Measurements from ENCODE around the gene IFNL3. TPM values are rescaled to one million over a fixed set of nuclear protein-coding genes. Genes with fewer than 3 reads are reported as not detected.
"Not testable (repeated sequence)": the region's sequence is repeated elsewhere in the genome, so short reads cannot be mapped to it uniquely, and the experiment has no call there.

The IFNL3 gene
- total RNA-seq = not detected

DNA sequence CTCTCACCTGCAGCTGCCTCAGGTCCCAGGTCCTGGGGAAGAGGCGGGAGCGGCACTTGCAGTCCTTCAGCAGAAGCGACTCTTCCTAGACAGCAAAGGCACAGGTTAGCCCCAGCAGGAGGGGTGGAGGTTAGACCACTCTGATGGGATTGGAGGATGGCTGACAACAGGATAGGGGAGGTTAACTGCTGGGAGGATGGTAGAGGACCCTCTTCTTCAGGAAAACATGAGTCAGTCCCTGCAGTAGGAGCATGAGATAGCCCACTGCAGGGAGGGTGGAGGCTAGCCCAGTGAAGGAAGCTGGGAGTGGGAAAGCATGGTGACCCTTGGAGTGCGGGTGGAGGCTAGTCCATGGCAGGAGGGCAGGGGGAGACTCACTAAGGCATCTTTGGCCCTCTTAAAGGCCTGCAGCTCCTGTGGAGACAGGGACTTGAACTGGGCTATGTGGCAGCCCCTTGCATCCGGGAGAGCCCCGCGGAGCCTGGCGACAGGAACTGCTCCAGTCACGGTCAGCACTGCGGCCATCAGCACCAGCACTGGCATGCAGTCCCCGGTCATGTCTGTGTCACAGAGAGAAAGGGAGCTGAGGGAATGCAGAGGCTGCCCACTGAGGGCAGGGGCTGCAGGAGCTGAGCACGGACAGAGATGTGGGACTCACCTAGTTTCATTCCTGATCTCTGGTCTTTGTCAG lies at the start of gene IFNL3:
Gene IFNL3, minus strand, starts transcription at position 597 of the 691 bp plus-strand sequence. Its CDS starts 39 bp downstream, at position 558.
- H3K4me1 Mint-ChIP-seq (ENCODE audit: low read depth); H3K36me3 Mint-ChIP-seq (ENCODE audit: low read depth); H3K9me3 Mint-ChIP-seq; ATAC-seq; POLR2A ChIA-PET; H3K4me3 Mint-ChIP-seq; H3K27me3 Mint-ChIP-seq; H3K27ac Mint-ChIP-seq; CTCF ChIA-PET; DNase-seq; intact Hi-C loops (cut with micrococcal nuclease): not testable (repeated sequence)

DNA sequence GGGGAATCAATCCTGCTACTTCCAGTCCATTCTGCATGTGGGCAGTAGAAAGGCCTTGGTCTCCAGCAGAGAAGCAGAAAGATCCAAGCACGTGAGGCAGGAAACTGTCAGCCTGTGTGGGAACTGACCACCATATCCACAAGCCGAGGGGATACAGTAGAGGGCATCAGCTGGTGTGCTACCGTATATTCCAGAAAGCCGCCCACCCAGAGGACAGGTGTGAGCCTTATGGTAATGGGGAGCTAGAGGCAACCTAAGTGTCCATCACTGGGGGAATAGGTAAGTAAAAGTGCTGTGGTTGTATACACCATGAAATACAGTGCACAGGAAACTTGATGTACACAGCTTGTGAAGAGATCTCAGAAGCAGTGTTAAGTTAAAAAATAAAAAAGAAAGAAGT lies 48.6 kb upstream of the IFNL3 start:
- ChIA-PET POLR2A (no interaction called here), CTCF (no interaction called here)
- TF ChIP-seq, protein P1, sequence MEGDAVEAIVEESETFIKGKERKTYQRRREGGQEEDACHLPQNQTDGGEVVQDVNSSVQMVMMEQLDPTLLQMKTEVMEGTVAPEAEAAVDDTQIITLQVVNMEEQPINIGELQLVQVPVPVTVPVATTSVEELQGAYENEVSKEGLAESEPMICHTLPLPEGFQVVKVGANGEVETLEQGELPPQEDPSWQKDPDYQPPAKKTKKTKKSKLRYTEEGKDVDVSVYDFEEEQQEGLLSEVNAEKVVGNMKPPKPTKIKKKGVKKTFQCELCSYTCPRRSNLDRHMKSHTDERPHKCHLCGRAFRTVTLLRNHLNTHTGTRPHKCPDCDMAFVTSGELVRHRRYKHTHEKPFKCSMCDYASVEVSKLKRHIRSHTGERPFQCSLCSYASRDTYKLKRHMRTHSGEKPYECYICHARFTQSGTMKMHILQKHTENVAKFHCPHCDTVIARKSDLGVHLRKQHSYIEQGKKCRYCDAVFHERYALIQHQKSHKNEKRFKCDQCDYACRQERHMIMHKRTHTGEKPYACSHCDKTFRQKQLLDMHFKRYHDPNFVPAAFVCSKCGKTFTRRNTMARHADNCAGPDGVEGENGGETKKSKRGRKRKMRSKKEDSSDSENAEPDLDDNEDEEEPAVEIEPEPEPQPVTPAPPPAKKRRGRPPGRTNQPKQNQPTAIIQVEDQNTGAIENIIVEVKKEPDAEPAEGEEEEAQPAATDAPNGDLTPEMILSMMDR (IDR thresholded peaks at IDR 0.05) = no peak
- Mint-ChIP-seq H3K4me1 (ENCODE audit: low read depth) (peaks cover 14% of the 10 kb centered on the region), H3K27ac (no peak overlapping the region), H3K4me3 (no peak overlapping the region), H3K9me3 (no peaks in the 10 kb centered on the region), H3K27me3 (no peaks in the 10 kb centered on the region), H3K36me3 (ENCODE audit: low read depth) (no peaks in the 10 kb centered on the region)
- DNase-seq (no peak), ATAC-seq (no peak)
- intact Hi-C loops (cut with micrococcal nuclease) = no loop called here

DNA sequence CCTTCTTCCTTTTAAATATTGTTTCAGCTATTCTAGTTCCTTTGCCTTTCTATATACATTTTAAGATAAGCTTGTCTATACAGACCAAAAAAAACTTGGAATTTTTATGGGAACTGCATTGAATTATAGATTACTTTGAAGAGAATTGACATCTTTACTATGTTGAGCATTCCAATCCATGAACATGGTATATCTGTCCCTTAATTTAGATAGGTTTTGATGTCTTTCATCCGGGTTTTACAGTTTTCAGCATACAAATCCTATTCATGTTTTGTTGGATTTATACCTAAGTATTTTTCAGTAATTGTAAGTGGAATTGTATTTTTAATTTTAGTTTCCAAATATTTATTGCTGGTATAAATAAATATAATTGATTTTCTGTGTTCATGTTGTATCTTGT lies 39.2 kb upstream of the IFNL3 start:
- peaks cover 7% of the 10 kb centered on the region for H3K9me3 Mint-ChIP-seq
- no peak overlapping the region for H3K27ac Mint-ChIP-seq
- TF ChIP-seq, protein P1 (IDR thresholded peaks at IDR 0.05) = no peak
- no peak overlapping the region for H3K4me3 Mint-ChIP-seq
- ChIA-PET CTCF (no interaction called here), POLR2A (no interaction called here)
- no peak for DNase-seq
- no peaks in the 10 kb centered on the region for H3K4me1 Mint-ChIP-seq (ENCODE audit: low read depth)
- intact Hi-C loops (cut with micrococcal nuclease) = no loop called here
- no peaks in the 10 kb centered on the region for H3K36me3 Mint-ChIP-seq (ENCODE audit: low read depth)
- H3K27me3 Mint-ChIP-seq = no peaks in the 10 kb centered on the region
- no peak for ATAC-seq

DNA sequence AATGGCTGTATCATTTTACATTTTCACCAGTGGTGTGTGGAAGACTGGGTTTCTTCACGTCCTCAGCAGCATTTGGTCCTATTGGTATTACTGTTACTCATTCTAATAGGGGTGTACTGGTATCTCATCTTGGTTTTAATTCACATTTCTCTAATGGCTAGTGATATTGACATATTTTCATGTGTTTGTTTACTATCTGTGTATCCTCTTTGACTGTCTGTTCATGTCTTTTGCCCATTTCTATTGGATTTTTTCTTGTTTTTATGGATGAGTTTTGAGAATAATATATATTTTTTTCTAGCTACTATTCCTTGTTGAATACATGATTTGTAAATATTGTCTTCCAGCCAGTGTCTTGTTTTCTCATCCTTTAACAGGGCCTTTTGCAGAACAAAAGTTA lies 37.2 kb upstream of the IFNL3 start:
- ATAC-seq = no peak
- H3K27me3 Mint-ChIP-seq = no peaks in the 10 kb centered on the region
- TF ChIP-seq, protein P1 (IDR thresholded peaks at IDR 0.05) = no peak
- H3K4me1 Mint-ChIP-seq (ENCODE audit: low read depth) = no peaks in the 10 kb centered on the region
- intact Hi-C loops (cut with micrococcal nuclease) = no loop called here
- DNase-seq = no peak
- no peak overlapping the region for H3K4me3 Mint-ChIP-seq
- no peaks in the 10 kb centered on the region for H3K36me3 Mint-ChIP-seq (ENCODE audit: low read depth)
- CTCF ChIA-PET = no interaction called here
- H3K27ac Mint-ChIP-seq = no peak overlapping the region
- H3K9me3 Mint-ChIP-seq = peaks cover 7% of the 10 kb centered on the region
- POLR2A ChIA-PET = no interaction called here

DNA sequence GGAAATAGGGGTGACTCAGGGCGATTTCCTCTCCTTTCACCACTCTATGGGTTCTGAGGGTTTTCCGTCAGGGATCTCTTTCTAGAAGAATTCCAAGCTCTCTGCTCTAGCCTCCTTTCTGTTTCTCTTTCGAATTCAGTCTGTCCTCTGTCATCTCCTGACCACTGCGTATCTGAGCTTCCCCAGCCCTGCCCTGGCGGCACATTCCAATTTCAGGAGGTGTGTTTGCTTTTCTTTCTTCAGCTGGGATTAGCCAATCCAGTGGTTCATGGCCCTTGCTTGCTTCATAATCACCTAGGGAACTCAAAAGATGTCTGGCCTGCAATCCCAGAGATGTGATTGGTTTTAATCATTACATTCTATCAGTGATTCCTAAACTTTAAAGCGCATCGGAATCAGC lies 32.8 kb upstream of the IFNL3 start:
- H3K27me3 Mint-ChIP-seq = no peaks in the 10 kb centered on the region
- H3K9me3 Mint-ChIP-seq = peaks cover 4% of the 10 kb centered on the region
- ChIA-PET CTCF (no interaction called here), POLR2A (interaction anchor here (1.3 kb wide), 1 partner anchor 16 kb away, joined by 3 read pairs; no protein-coding TSS in a partner anchor)
- no peaks in the 10 kb centered on the region for H3K4me1 Mint-ChIP-seq (ENCODE audit: low read depth)
- no peak overlapping the region for H3K27ac Mint-ChIP-seq
- no peak overlapping the region for H3K4me3 Mint-ChIP-seq
- H3K36me3 Mint-ChIP-seq (ENCODE audit: low read depth) = no peaks in the 10 kb centered on the region
- ATAC-seq (no peak), DNase-seq (no peak)
- TF ChIP-seq, protein P1 (IDR thresholded peaks at IDR 0.05) = no peak
- intact Hi-C loops (cut with micrococcal nuclease) = no loop called here

Measured in activated CD8-positive, alpha-beta T cell treated with anti-CD3 and anti-CD28 coated beads for 36 hours (primary cell).